Measurements from ENCODE around the gene ZNF862. TPM values are rescaled to one million over a fixed set of nuclear protein-coding genes. Genes with fewer than 3 reads are reported as not detected.

Gene ZNF862
- polyA plus RNA-seq, 3 donors = 5.0 to 9.8 (median 7.4) TPM

GRCh38 chr7:149870274-149870673 is 32.1 kb downstream of the ZNF862 start:
- 72 to 85% (median 84%) methylated on average over 3 of the region's 3 CpGs for WGBS, 3 donors
- H3K27ac ChIP-seq (ENCODE audit: low read depth, low read length) = no peak overlapping the region

GRCh38 chr7:149870701-149871483 is 32.7 kb downstream of the ZNF862 start:
- no peak overlapping the region for H3K27ac ChIP-seq (ENCODE audit: low read depth, low read length)
- WGBS, 3 donors = 78 to 87% (median 87%) methylated on average over 12 of the region's 12 CpGs

DNA sequence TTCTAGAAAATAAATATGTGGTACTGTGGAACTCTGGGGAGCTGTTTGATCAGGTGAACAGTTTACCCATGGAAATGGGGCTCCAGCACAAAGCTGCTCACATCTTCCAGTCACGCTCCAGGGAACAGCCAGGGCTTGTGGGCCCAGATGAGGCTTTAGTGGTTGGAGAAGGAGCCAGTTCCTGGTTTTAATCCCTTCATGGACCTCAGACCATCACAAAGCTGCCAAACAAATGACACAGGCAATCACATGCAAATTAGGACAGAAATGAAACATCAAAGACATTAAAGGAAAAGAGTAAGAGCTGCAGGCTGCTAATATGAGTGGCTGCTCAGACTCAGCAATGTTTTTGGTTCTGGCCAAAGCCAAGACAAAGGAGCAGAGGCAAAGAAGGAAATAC is 33.4 kb downstream of the ZNF862 start:
- 97 to 100% (median 98%) methylated on average over 1 of the region's 1 CpG for WGBS, 3 donors

DNA sequence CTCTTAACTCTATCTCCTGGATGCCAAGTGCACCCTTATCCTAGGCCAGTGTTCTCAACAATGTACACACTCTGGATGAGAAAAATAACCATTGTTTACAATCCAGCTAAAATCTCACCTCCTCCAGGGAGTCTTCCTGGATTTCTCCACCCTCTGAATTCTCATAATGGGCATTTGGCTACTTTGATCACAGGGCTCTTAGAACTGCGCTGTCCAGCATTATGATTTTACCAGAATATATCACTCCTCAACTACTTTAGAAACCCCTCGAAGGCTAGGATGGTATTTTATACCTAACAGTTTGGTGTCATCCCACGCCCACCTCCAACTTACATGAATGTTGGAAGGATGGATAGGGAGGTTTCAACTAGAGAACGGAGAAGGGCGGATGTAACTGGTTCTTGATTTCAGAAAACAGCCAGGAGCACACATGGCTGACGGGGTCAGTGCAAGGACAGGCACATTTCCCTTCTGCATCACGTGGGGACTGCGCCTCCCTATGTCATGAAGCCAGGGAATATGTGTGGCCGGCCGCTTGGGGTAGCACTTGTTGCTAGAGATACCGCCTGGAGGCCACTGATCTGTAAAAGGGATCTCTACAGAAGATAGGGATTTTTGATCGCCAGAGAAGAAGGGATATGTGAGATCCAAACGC is 34.4 kb downstream of the ZNF862 start:
- H3K27ac ChIP-seq (ENCODE audit: low read depth, low read length) = no peak overlapping the region
- WGBS, 3 donors = 17 to 23% (median 23%) methylated on average over 13 of the region's 13 CpGs

More for the DNA sequence above, 33.4 kb downstream of the ZNF862 start:
- H3K27ac ChIP-seq (ENCODE audit: low read depth, low read length) = no peak overlapping the region

- WGBS, 3 donors = 0 to 1% (median 1%) methylated on average over 85 to 93 of the region's 93 CpGs
- no peak within 1 kb of the TSS for H3K27ac ChIP-seq (ENCODE audit: low read depth, low read length)
Measured at GRCh38 chr7:149873074-149873969, 35.1 kb downstream of the ZNF862 start, which contains the start of gene ATP6V0E2. TSS of gene ATP6V0E2 (plus strand) at chr7:149873969. CDS start at chr7:149874066, 97 bp downstream.

DNA sequence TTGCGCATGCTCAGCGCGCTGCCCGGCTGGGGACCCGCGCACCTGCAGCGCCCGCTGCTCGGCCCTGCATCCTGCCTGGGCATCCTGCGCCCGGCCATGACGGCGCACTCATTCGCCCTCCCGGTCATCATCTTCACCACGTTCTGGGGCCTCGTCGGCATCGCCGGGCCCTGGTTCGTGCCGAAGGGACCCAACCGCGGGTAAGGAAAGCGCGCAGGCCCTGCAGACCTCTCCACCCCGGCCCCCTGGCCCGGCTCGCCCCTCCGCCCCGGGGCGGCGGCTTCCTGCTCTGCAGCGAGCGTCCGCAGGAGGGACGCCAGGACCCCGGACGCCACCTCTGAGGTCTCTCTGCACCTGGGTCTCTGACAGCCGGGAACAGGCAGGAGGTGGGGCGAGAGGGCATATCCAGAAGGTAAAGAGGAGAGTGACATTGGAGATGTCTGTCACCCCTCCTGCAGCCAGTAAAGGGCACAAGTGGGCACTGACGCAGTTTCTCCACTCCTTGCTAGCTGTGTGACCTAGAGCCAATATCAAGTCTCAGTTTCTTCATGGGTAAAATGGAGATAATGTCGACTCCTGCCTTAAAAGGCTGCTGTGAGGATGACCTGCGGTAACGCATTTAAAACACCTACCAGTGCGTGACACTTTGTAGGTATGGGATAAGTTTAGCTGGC is 35.9 kb downstream of the ZNF862 start:
- 7 to 9% (median 8%) methylated on average over 42 to 46 of the region's 46 CpGs for WGBS, 3 donors

GRCh38 chr7:149874644-149875028 is 36.5 kb downstream of the ZNF862 start:
- WGBS, 3 donors = 47 to 87% (median 80%) methylated on average over 8 of the region's 8 CpGs

More for the DNA sequence above, 35.9 kb downstream of the ZNF862 start:
- no peak overlapping the region for H3K27ac ChIP-seq (ENCODE audit: low read depth, low read length)

DNA sequence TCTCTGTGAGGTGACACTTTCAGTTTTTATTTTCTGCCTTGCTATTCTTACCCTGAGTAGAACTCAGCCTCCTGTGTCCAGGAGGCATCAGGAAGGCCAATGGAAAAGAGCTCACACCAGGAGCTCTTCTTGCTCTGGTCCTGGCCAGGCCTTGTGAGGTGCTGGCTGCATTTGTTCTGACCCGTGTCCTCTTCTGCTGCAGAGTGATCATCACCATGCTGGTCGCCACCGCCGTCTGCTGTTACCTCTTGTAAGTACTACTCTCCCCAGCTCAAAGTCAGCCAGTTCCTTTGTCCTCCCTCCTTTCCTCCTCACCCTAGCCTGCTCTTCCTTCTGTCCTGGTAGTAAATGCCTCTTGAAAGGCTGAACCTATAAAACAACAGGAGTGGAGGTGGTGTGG is 37.2 kb downstream of the ZNF862 start:
- 95 to 97% (median 96%) methylated on average over 4 of the region's 4 CpGs for WGBS, 3 donors
- H3K27ac ChIP-seq (ENCODE audit: low read depth, low read length) = no peak overlapping the region

More at GRCh38 chr7:149874644-149875028, 36.5 kb downstream of the ZNF862 start:
- no peak overlapping the region for H3K27ac ChIP-seq (ENCODE audit: low read depth, low read length)

- 87 to 94% (median 91%) methylated on average over 16 of the region's 16 CpGs for WGBS, 3 donors
- no peak overlapping the region for H3K27ac ChIP-seq (ENCODE audit: low read depth, low read length)
Measured at GRCh38 chr7:149877890-149878522, 39.8 kb downstream of the ZNF862 start.

- H3K27ac ChIP-seq (ENCODE audit: low read depth, low read length) = no peak overlapping the region
- WGBS, 3 donors = 80 to 84% (median 81%) methylated on average over 11 to 13 of the region's 13 CpGs
Measured at GRCh38 chr7:149878523-149878921, 40.3 kb downstream of the ZNF862 start.

- no peak overlapping the region for H3K27ac ChIP-seq (ENCODE audit: low read depth, low read length)
- 78 to 85% (median 84%) methylated on average over 14 of the region's 14 CpGs for WGBS, 3 donors
Measured at GRCh38 chr7:149879271-149879743, 41.1 kb downstream of the ZNF862 start.

DNA sequence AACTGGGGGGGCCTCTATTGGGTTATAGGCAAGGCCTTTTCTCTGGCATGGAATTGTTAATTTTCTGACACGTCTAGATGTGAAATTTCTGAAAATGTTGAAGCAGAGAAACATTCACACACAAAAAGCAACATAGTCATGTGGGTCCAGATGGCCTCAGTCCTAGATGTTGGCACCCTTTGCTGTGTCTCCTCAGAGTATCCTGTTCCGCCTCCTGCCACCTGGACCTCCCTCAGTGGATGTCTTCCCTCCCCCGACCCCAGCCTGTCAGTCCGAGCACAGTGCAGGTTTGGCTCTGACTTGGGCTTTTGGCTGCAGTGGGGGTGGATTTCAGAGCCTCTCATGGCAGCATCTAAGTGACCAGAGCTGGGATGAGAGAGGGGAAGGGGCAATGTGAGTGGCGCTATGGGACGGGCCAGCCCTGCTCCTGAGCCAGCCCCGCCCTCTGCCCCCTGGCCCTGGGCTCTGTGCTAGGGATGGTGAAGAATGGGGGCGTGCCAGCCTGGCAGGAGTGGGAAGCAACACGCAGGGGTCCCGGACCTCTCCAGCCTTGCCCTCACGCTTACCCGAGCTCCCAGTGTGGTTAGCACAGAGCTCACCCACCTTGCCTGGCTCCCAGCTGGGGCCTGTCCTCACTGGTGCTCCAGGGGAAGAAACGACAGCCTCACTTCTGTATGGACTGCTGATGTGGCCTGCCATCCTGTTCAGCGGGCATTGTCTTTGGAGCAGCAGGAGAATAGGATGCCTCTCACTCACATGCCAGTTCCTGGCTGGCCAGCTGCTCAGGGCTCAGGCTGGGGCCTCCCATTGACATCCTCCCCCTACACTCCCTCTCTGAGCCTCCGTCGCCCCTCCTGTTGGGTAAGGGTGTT is 41.8 kb downstream of the ZNF862 start:
- H3K27ac ChIP-seq (ENCODE audit: low read depth, low read length) = no peak overlapping the region
- 91 to 94% (median 91%) methylated on average over 16 of the region's 16 CpGs for WGBS, 3 donors

GRCh38 chr7:149880638-149881311 is 42.6 kb downstream of the ZNF862 start:
- 66 to 82% (median 72%) methylated on average over 14 of the region's 14 CpGs for WGBS, 3 donors
- no peak overlapping the region for H3K27ac ChIP-seq (ENCODE audit: low read depth, low read length)

DNA sequence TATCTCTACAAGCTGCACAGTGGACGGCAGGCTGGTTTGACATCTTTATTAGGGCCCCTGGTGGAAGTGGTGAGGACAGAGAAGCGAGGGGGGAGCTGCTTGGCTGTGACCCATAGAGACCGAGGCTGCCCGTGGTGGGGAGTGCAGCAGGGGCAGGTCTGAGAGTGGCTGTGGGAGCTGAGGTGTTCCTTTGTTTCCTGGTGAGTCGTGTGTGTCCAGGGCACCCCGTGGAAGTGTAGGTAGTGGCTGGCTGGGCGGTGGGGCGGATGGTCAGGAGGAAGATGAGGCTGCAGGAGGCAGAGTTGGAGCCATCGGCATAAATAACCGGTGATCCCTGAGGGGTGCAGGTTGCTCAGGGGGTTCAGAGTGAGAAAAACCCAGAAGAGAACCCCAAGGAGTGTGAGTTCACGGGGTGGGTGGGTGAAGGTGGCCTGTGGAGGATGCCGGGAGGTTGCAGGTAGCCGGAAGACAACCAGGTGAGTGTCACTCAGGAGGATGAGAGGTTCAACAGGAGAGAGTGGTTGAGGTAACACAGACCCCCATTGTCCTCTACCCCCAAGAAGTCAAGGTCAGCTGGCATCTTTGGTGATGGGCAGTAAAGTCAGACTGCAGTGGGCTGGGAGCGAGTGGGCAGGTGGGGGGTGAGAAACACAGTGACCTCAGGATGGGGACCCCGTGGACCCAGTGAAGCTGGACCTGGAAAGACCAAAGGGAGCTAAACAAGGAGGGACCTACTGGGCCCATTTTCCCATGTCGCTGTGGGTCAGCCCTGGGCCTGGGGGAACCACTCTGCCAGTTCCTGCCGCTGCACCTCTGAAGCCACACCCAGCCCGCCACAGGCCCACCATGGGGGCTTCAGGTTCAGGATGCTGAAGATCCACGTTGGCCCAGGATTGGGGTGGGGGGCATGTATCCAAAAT is 43.4 kb downstream of the ZNF862 start:
- H3K27ac ChIP-seq (ENCODE audit: low read depth, low read length) = no peak overlapping the region
- 76 to 85% (median 78%) methylated on average over 19 of the region's 19 CpGs for WGBS, 3 donors
